K562 (cell line): Measurements from ENCODE around the gene MRM2. TPM values are rescaled to one million over a fixed set of nuclear protein-coding genes. Genes with fewer than 3 reads are reported as not detected.
A peak's percentile ranks its signal among the peaks of the same experiment; 100 is the strongest.

Source experiments
- ATAC-seq: fragments of 200-7000 bp; cut with Tn5 transposase; 3 replicates; pipeline ENCODE4 v1.9.1; 2020; ENCODE audit warnings: moderate library complexity
- BruUV-seq: library from RNA; stranded (reverse); fragments of 400-500 nt; replicated peaks from 2 replicates; lab custom pipeline; 2021; lab: Mats Ljungman, UMichigan
- CTCF ChIA-PET: fragments of 300-600 bp; formaldehyde crosslinking; extraction: SDS; loops from one replicate; lab custom pipeline; 2021; ENCODE audit warnings: low intra/inter-chr PET ratio; lab: Yijun Ruan, JAX
- POLR2A ChIA-PET: fragments of 300-600, 350-650 bp; sonication (Branson Sonifier 250); formaldehyde crosslinking; extraction: SDS; loops from one replicate; lab custom pipeline; 2021; ENCODE audit warnings: antibody characterized with exemption, inconsistent platforms; lab: Yijun Ruan, JAX
- DNase-seq, 4 experiments: peaks; one replicate each; pipeline versions ENCODE4 v3.0.0 to v3.0.0-alpha.2; 2011 to 2018; ENCODE audit warnings: low spot score in 3 of 4, mixed read lengths in 3 of 4; ENCODE audit errors: extremely low read depth in 1 of 4
- FAIRE-seq: peaks from 2 replicates; lab custom pipeline; 2011; peaks lifted over from hg19 to GRCh38; lab: Jason Lieb, UNC
- H2AFZ ChIP-seq: 2 replicates; pipeline ENCODE4 v1.6.0; 2011; ENCODE audit warnings: low read depth, low read length, control low read depth, inconsistent platforms
- H3K27ac ChIP-seq: fragments of 200-600 bp; 3 replicates; pipeline ENCODE4 v1.8.0; 2011; ENCODE audit warnings: low read depth, mild to moderate bottlenecking, control low read depth, inconsistent platforms, low read length, moderate library complexity, mixed read lengths; ENCODE audit errors: extremely low read depth
- H3K27me3 ChIP-seq, 2 experiments: fragments of 300-600 bp in 1 of 2; 2 replicates in 1 of 2; 3 replicates in 1 of 2; pipeline versions ENCODE4 v1.6.0 to v1.8.0; 2011; ENCODE audit warnings: inconsistent platforms in 2 of 2, low read length in 2 of 2, mild to moderate bottlenecking in 1 of 2, mixed read lengths in 1 of 2, moderate library complexity in 1 of 2; ENCODE audit not compliant: control insufficient read depth in 2 of 2, insufficient read depth in 2 of 2
- H3K36me3 ChIP-seq: fragments of 300-600 bp; 3 replicates; pipeline ENCODE4 v1.8.0; 2011; ENCODE audit warnings: mild to moderate bottlenecking, low read length, inconsistent platforms; ENCODE audit not compliant: control insufficient read depth, insufficient read depth
- H3K4me1 ChIP-seq, 2 experiments: fragments of 200-600 bp in 1 of 2; replicated peaks in 1 of 2; 2 replicates in 1 of 2; 3 replicates in 1 of 2; pipeline versions ENCODE4 v1.5.1 to v1.8.0; 2011; ENCODE audit warnings: inconsistent platforms in 2 of 2, low read length in 2 of 2, mild to moderate bottlenecking in 1 of 2, mixed read lengths in 1 of 2, moderate library complexity in 1 of 2; ENCODE audit not compliant: control insufficient read depth in 2 of 2, insufficient read depth in 2 of 2
- H3K4me2 ChIP-seq: 2 replicates; pipeline ENCODE4 v1.6.1; 2011; ENCODE audit warnings: low read length, control low read depth, inconsistent platforms, mixed read lengths; ENCODE audit not compliant: insufficient read depth
- H3K4me3 ChIP-seq: fragments of 200-600 bp; sonication (generic), shearing (Covaris generic); 2 replicates; pipeline ENCODE4 v1.5.1; 2016; ENCODE audit warnings: control low read depth, inconsistent platforms
- H3K79me2 ChIP-seq: fragments of 200-600 bp; 3 replicates; pipeline ENCODE4 v1.8.0; 2011; ENCODE audit warnings: low read length, inconsistent platforms; ENCODE audit not compliant: control insufficient read depth, insufficient read depth
- H3K9ac ChIP-seq, 2 experiments: 2 replicates each; pipeline versions ENCODE4 v1.6.0 to v1.6.1; 2011; ENCODE audit warnings: low read depth in 2 of 2, low read length in 2 of 2, control low read depth in 1 of 2, inconsistent platforms in 1 of 2, mild to moderate bottlenecking in 1 of 2, mixed read lengths in 1 of 2; ENCODE audit not compliant: insufficient read depth in 1 of 2
- H3K9me1 ChIP-seq: one replicate; pipeline ENCODE4 v1.6.0; 2011; ENCODE audit warnings: inconsistent platforms, mild to moderate bottlenecking, low read length, moderate library complexity; ENCODE audit not compliant: control insufficient read depth, insufficient read depth
- H3K9me3 ChIP-seq: replicated peaks from 2 replicates; pipeline ENCODE4 v1.5.1; 2011; ENCODE audit warnings: low read depth, low read length, inconsistent platforms; ENCODE audit not compliant: control insufficient read depth, insufficient read depth
- H4K20me1 ChIP-seq: replicated peaks from 2 replicates; pipeline ENCODE4 v1.6.1; 2011; ENCODE audit warnings: low read length, inconsistent platforms, mixed read lengths; ENCODE audit not compliant: control insufficient read depth, insufficient read depth
- ELF2 ChIP-seq: fragments of 250-450 bp; sonication (Bioruptor Pico); IDR thresholded peaks from 2 replicates; pipeline ENCODE4 v1.5.0; 2021; ENCODE audit warnings: mild to moderate bottlenecking
- ETS2 ChIP-seq: IDR thresholded peaks from 2 replicates; pipeline ENCODE4 v1.6.1; 2016; ENCODE audit warnings: borderline replicate concordance, missing genetic modification characterization, mild to moderate bottlenecking, moderate library complexity, missing compliant biosample characterization; ENCODE audit not compliant: poor library complexity, severe bottlenecking
- ILK ChIP-seq: fragments of 450-650 bp; IDR thresholded peaks from 2 replicates; pipeline ENCODE4 v1.6.1; 2016; ENCODE audit warnings: missing genetic modification characterization, low read depth, mild to moderate bottlenecking, missing compliant biosample characterization, moderate library complexity, borderline replicate concordance
- MCM7 ChIP-seq, 2 experiments: fragments of 450-650 bp; IDR thresholded peaks; 2 replicates each; pipeline ENCODE4 v1.6.1; 2016 to 2018
- NKRF ChIP-seq: fragments of 450-650 bp; IDR thresholded peaks from 2 replicates; pipeline ENCODE4 v1.6.1; 2016; ENCODE audit warnings: borderline replicate concordance
- OTX1 ChIP-seq: fragments of 450-650 bp; formaldehyde crosslinking; IDR thresholded peaks from 2 replicates; pipeline ENCODE4 v1.4.0; 2022; ENCODE audit warnings: mild to moderate bottlenecking
- PCBP1 ChIP-seq: fragments of 200-400 bp; formaldehyde crosslinking; IDR thresholded peaks from 2 replicates; pipeline ENCODE4 v1.6.1; 2018; ENCODE audit warnings: mild to moderate bottlenecking, low read depth, low read length; ENCODE audit not compliant: poor library complexity, severe bottlenecking
- PHF8 ChIP-seq: fragments of 200-600 bp; sonication (generic); IDR thresholded peaks from 2 replicates; pipeline ENCODE4 v1.6.1; 2012; ENCODE audit warnings: mixed run types, mild to moderate bottlenecking, inconsistent platforms, low read length, moderate library complexity, borderline replicate concordance
- RAD21 ChIP-seq, 2 experiments: fragments of 250-450 bp in 1 of 2; fragments of 450-650 bp in 1 of 2; sonication (Bioruptor Pico) in 1 of 2; formaldehyde crosslinking in 1 of 2; IDR thresholded peaks in 1 of 2; conservative IDR thresholded peaks in 1 of 2; 2 replicates each; pipeline versions ENCODE4 v1.4.0 to v1.8.0; 2020 to 2022; ENCODE audit warnings: mild to moderate bottlenecking in 2 of 2, moderate library complexity in 1 of 2
- RBM17 ChIP-seq: fragments of 200-400 bp; formaldehyde crosslinking; IDR thresholded peaks from 2 replicates; pipeline ENCODE4 v1.6.1; 2017; ENCODE audit warnings: low read depth, mild to moderate bottlenecking, low read length, borderline replicate concordance
- TRIM25 ChIP-seq: fragments of 450-650 bp; IDR thresholded peaks from 2 replicates; pipeline ENCODE4 v1.7.0; 2016; ENCODE audit warnings: borderline replicate concordance
- ZNF133 ChIP-seq: fragments of 250-450 bp; sonication (Bioruptor Pico); IDR thresholded peaks from 2 replicates; pipeline ENCODE4 v1.4.0; 2020; ENCODE audit warnings: mild to moderate bottlenecking
- ZNF134 ChIP-seq: fragments of 250-450 bp; sonication (Bioruptor Pico); conservative IDR thresholded peaks from 2 replicates; pipeline ENCODE4 v1.4.0; 2020
- ZNF551 ChIP-seq: fragments of 250-450 bp; sonication (Bioruptor Pico); IDR thresholded peaks from 2 replicates; pipeline ENCODE4 v1.5.0; 2021; ENCODE audit warnings: mild to moderate bottlenecking, moderate library complexity
- WGBS: fragments of 100-300 bp; shearing (Covaris generic); methylation state at CpG from one replicate; pipeline ENCODE4 v1.1.6; 2016; ENCODE audit warnings: low coverage, mixed read lengths; ENCODE audit not compliant: insufficient coverage; ENCODE audit errors: missing lambda C conversion rate; 5-methylcytosine and 5-hydroxymethylcytosine counted together
- in situ Hi-C: fragments of 300-500 bp; cut with MboI; formaldehyde crosslinking; loops from 4 replicates; pipeline ENCODE4 v1.15.0; 2018; ENCODE audit warnings: inconsistent platforms, mixed read lengths
- intact Hi-C: fragments of 100-400 bp; cut with micrococcal nuclease; formaldehyde crosslinking; loops from 2 replicates; pipeline ENCODE4 v1.14.2; 2022
- polyA plus RNA-seq, 8 experiments: library from polyadenylated mRNA; depleted of rRNA in 4 of 8; stranded (reverse) in 5 of 8; unstranded in 3 of 8; fragments of >200 nt; fragmentation: Nextera tagmentation in 2 of 8; fragmentation: Illumina TruSeq in 1 of 8; extraction: Ambion mirVana in 2 of 8; extraction: Trizol in 1 of 8; gene quantifications; 2 replicates each; pipeline versions ENCODE4 v1.2.1 to v1.2.3, GENCODE V29; 2011 to 2014; ENCODE audit warnings: inconsistent platforms in 1 of 8, missing spikeins in 1 of 8
- total RNA-seq, 7 experiments: library from RNA; depleted of rRNA in 6 of 7; stranded (reverse); fragments of >200 nt in 6 of 7; fragmentation: Illumina TruSeq in 2 of 7; extraction: Trizol in 2 of 7; gene quantifications; 2 replicates each; pipeline versions ENCODE4 v1.2.1 to v1.2.3, GENCODE V29; 2011 to 2021; ENCODE audit warnings: low replicate concordance in 1 of 7

The MRM2 gene
- total and polyA plus RNA-seq, 9 of the 15 experiments (the other 6 are each of a cell fraction or from before 2014, with no cell fraction given), result 32.4 to 116 (median 50.5) TPM

DNA sequence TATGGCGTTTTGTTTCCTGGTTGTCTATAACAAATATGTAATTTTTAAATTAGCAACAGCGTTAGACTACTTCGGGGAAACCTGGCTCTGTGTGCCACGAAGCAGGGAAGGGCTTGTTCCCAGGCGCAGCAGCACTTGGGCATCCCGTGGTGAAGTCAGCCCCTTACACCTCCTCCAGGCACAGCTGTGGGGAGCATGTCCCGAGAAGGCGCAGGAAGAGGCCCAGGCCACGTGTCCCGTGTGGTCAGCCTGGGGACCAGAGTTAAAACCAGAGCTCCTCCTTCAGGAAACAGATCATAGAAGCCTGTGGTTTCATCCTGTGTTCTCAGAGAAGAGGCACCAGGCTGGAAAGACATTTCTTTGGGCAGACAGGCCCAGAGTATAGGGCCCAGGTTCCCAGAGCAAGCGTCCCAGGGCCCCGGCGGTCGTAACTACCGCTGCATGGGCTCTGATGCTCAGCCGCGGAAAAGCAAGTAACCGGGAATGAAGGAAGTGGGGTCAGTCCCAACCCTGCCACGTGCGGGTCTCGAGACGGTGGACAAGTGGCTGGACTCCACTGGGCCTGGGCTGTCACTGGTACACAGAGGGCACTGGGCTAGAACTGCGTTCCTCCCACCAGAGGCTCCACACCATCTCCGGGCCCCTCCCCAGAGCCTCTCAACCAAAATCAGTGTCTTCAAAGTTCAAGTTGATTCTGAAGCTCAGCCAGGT, 7.1 kb upstream of the MRM2 start (continued):
- TF ChIP-seq TRIM25, result no peak
- TF ChIP-seq ZNF551 (CRISPR knock-in tag), result no peak

- H2AFZ ChIP-seq, result no peak overlapping the region
- no peak overlapping the region for H3K27ac ChIP-seq
- FAIRE-seq (peak; percentile 40), ATAC-seq (peak; percentile 77), DNase-seq (peak; percentile 62 to 78 (median 72))
- no peaks in the 10 kb centered on the region for H3K9me1 ChIP-seq
- no peaks in the 10 kb centered on the region for H4K20me1 ChIP-seq
- BruUV-seq, result no TSS peak
- intact Hi-C loops, result no loop called here
- peaks cover 23% of the 10 kb centered on the region; the same call in 1 of the 3 replicates for H3K36me3 ChIP-seq
- peak overlapping the region in 1 of 2 experiments; percentile 61; a peak in 1 of 4 replicates for H3K9ac ChIP-seq
- no peaks in the 10 kb centered on the region for H3K27me3 ChIP-seq
- H3K9me3 ChIP-seq, result no peaks in the 10 kb centered on the region
- no peak overlapping the region for H3K4me3 ChIP-seq
- 65% methylated on average over 23 of the region's 36 CpGs for WGBS
- in situ Hi-C loops, result loop anchor here (5.0 kb wide), 1 partner anchor 100 kb away; no protein-coding TSS in a partner anchor
- POLR2A ChIA-PET, result interaction anchor here (0.5 to 2.5 kb wide), 2 partner anchors 12 to 60 kb away, joined by 3 to 9 read pairs; no protein-coding TSS in a partner anchor
- H3K79me2 ChIP-seq, result peaks cover 11% of the 10 kb centered on the region; the same call in 2 of the 3 replicates
- H3K4me1 ChIP-seq, result peaks cover 17 to 54% of the 10 kb centered on the region in 2 experiments; a peak in 3 of 5 replicates
- H3K4me2 ChIP-seq, result no peak overlapping the region
- CTCF ChIA-PET, result interaction anchor here (0.9 kb wide), 2 partner anchors 100 to 101 kb away, joined by 4 to 6 read pairs; no protein-coding TSS in a partner anchor
- TF ChIP-seq ZNF134 (CRISPR knock-in tag) (no peak), OTX1 (CRISPR knock-in tag) (no peak), MCM7 (IDR thresholded peaks at IDR 0.05) (no peak), ILK (tag) (no peak), ETS2 (no peak), PHF8 (no peak), RBM17 (no peak), ELF2 (CRISPR knock-in tag) (0 out of 2 replicates have a peak, but pooled peaks have one; percentile 15), RAD21 (CRISPR knock-in tag; conservative IDR thresholded peaks at IDR 0.05 in 1 of 2, IDR thresholded peaks at IDR 0.05 in 1 of 2) (peak; percentile 44 to 75; a peak in 3 of 4 replicates), NKRF (no peak), PCBP1 (no peak), ZNF133 (CRISPR knock-in tag) (no peak)
Measured at GRCh38 chr7:2247141-2247995, 5.4 kb upstream of the MRM2 start.
